ENCODE measurements around the gene EGFLAM.

The EGFLAM gene

GRCh38 chr5:38452201-38452600 is 193.8 kb downstream of the EGFLAM start:
- DNase-seq = no peak

- DNase-seq = no peak
Observed at GRCh38 chr5:38453506-38453905, 195.1 kb downstream of the EGFLAM start.

GRCh38 chr5:38453921-38454320 is 195.6 kb downstream of the EGFLAM start:
- DNase-seq = no peak

GRCh38 chr5:38455796-38456330 is 197.5 kb downstream of the EGFLAM start:
- DNase-seq = no peak

GRCh38 chr5:38456657-38457399 is 198.5 kb downstream of the EGFLAM start:
- no peak for DNase-seq

- DNase-seq = no peak
Observed at GRCh38 chr5:38458174-38458573, 199.8 kb downstream of the EGFLAM start.

- DNase-seq = no peak
Observed at GRCh38 chr5:38462976-38463633, 204.7 kb downstream of the EGFLAM start.

- no peak for DNase-seq
Observed at GRCh38 chr5:38463634-38464521, 205.5 kb downstream of the EGFLAM start.

GRCh38 chr5:38465061-38465460 is 206.7 kb downstream of the EGFLAM start:
- DNase-seq = no peak

- DNase-seq = no peak
Observed at GRCh38 chr5:38465702-38466423, 207.5 kb downstream of the EGFLAM start.

GRCh38 chr5:38466424-38467189 is 208.2 kb downstream of the EGFLAM start:
- DNase-seq = peak; percentile 55 to 66

- peak; percentile 47 to 48 for DNase-seq
Observed at GRCh38 chr5:38467353-38468040, 209.1 kb downstream of the EGFLAM start.

- DNase-seq = no peak
Observed at GRCh38 chr5:38468202-38468673, 209.9 kb downstream of the EGFLAM start.

GRCh38 chr5:38468978-38469706 is 210.8 kb downstream of the EGFLAM start:
- peak; percentile 16 to 79 for DNase-seq

GRCh38 chr5:38469707-38470267 is 211.4 kb downstream of the EGFLAM start:
- no peak for DNase-seq

GRCh38 chr5:38471709-38472108 is 213.3 kb downstream of the EGFLAM start:
- no peak for DNase-seq

- DNase-seq = no peak
Observed at GRCh38 chr5:38472541-38472940, 214.2 kb downstream of the EGFLAM start.

GRCh38 chr5:38473008-38473407 is 214.6 kb downstream of the EGFLAM start:
- peak in 1 of 2 donors; percentile 18 for DNase-seq

GRCh38 chr5:38478166-38478565 is 219.8 kb downstream of the EGFLAM start:
- no peak for DNase-seq

- DNase-seq = no peak
Observed at GRCh38 chr5:38478878-38479277, 220.5 kb downstream of the EGFLAM start.

All from hippocampal formation (tissue), 2 donors.